H1 (cell line): Measurements from ENCODE around the gene GOLGA7B. TPM values are rescaled to one million over a fixed set of nuclear protein-coding genes. Genes with fewer than 3 reads are reported as not detected.

ENCODE experiments used
- CTCF ChIA-PET: fragments of 300-600 bp; sonication (Branson Sonifier 250); formaldehyde crosslinking; loops from one replicate; lab custom pipeline; 2021; ENCODE audit not compliant: partially characterized antibody; lab: Charles Lee
- POLR2A ChIA-PET: fragments of 300-600 bp; sonication (Branson Sonifier 250); formaldehyde crosslinking; loops from one replicate; lab custom pipeline; 2021; ENCODE audit warnings: inconsistent platforms; ENCODE audit not compliant: partially characterized antibody; lab: Charles Lee
- DNase-seq, 2 experiments: peaks; one replicate each; pipeline versions ENCODE4 v3.0.0 to v3.0.0-alpha.2; 2010 to 2022; ENCODE audit warnings: low spot score in 2 of 2, low read depth in 1 of 2, mixed read lengths in 1 of 2
- FAIRE-seq: peaks from 2 replicates; lab custom pipeline; 2011; peaks lifted over from hg19 to GRCh38; lab: Jason Lieb, UNC
- H2AFZ ChIP-seq: 2 replicates; pipeline ENCODE4 v1.8.1; 2012; ENCODE audit warnings: low read length, inconsistent platforms
- H2AK5ac ChIP-seq: 2 replicates; pipeline ENCODE4 v1.6.1; 2013; ENCODE audit warnings: low read depth, low read length
- H2BK120ac ChIP-seq: replicated peaks from 2 replicates; pipeline ENCODE3; 2013; ENCODE audit warnings: low read depth, low read length, inconsistent platforms
- H2BK12ac ChIP-seq: 2 replicates; pipeline ENCODE4 v1.6.1; 2013; ENCODE audit warnings: low read depth, low read length
- H2BK15ac ChIP-seq: 2 replicates; pipeline ENCODE4 v1.6.1; 2013; ENCODE audit warnings: low read length
- H2BK20ac ChIP-seq: 2 replicates; pipeline ENCODE4 v1.6.1; 2013; ENCODE audit warnings: low read length
- H2BK5ac ChIP-seq: 2 replicates; pipeline ENCODE4 v1.6.1; 2013; ENCODE audit warnings: low read depth, low read length
- H3K14ac ChIP-seq: 2 replicates; pipeline ENCODE4 v1.6.1; 2013; ENCODE audit warnings: inconsistent platforms; ENCODE audit not compliant: insufficient read length
- H3K18ac ChIP-seq: 2 replicates; pipeline ENCODE4 v1.6.1; 2013; ENCODE audit warnings: low read length; ENCODE audit errors: extremely low read depth
- H3K23ac ChIP-seq: 2 replicates; pipeline ENCODE4 v1.6.1; 2013; ENCODE audit warnings: inconsistent platforms; ENCODE audit not compliant: insufficient read length
- H3K23me2 ChIP-seq: 2 replicates; pipeline ENCODE4 v1.6.1; 2013; ENCODE audit warnings: low read depth, low read length
- H3K27ac ChIP-seq: 2 replicates; pipeline ENCODE4 v1.6.1; 2011; ENCODE audit warnings: low read depth, low read length, inconsistent platforms
- H3K27me3 ChIP-seq, 4 experiments: replicated peaks in 1 of 4; 1 replicate in 1 of 4; 2 replicates in 3 of 4; pipeline versions ENCODE4 v1.6.1 to v1.8.1; 2011 to 2013; ENCODE audit warnings: low read length in 3 of 4, mild to moderate bottlenecking in 3 of 4, inconsistent platforms in 2 of 4, mixed read lengths in 2 of 4, moderate library complexity in 1 of 4; ENCODE audit not compliant: control insufficient read depth in 3 of 4, insufficient read depth in 3 of 4; ENCODE audit errors: extremely low read depth in 1 of 4
- H3K36me3 ChIP-seq, 4 experiments: 2 replicates each; pipeline versions ENCODE4 v1.6.1 to v1.8.1; 2011 to 2013; ENCODE audit warnings: mild to moderate bottlenecking in 4 of 4, low read length in 3 of 4, moderate library complexity in 2 of 4, control low read depth in 1 of 4, inconsistent platforms in 1 of 4; ENCODE audit not compliant: insufficient read depth in 4 of 4, control insufficient read depth in 2 of 4
- H3K4ac ChIP-seq: replicated peaks from 2 replicates; pipeline ENCODE3; 2013; ENCODE audit warnings: low read length, low read depth, mixed read lengths, inconsistent platforms; ENCODE audit not compliant: insufficient read length
- H3K4me1 ChIP-seq, 4 experiments: replicated peaks in 1 of 4; 1 replicate in 1 of 4; 2 replicates in 3 of 4; pipeline versions ENCODE4 v1.6.1 to v1.8.1; 2011 to 2013; ENCODE audit warnings: low read length in 3 of 4, inconsistent platforms in 2 of 4, mixed read lengths in 1 of 4; ENCODE audit not compliant: insufficient read depth in 4 of 4, control insufficient read depth in 3 of 4
- H3K4me2 ChIP-seq, 2 experiments: 2 replicates each; pipeline versions ENCODE4 v1.6.1 to v1.8.1; 2011 to 2013; ENCODE audit warnings: low read depth in 2 of 2, low read length in 2 of 2, control low read depth in 1 of 2, inconsistent platforms in 1 of 2, mild to moderate bottlenecking in 1 of 2; ENCODE audit not compliant: insufficient read depth in 1 of 2
- H3K4me3 ChIP-seq, 4 experiments: fragments of 200-600, 300-600 bp in 1 of 4; sonication (generic), shearing (Covaris generic), sonication (Bioruptor Twin) in 1 of 4; 2 replicates each; pipeline versions ENCODE4 v1.5.1 to v1.8.1; 2011 to 2016; ENCODE audit warnings: low read length in 4 of 4, low read depth in 3 of 4, control low read depth in 2 of 4, inconsistent platforms in 2 of 4, mild to moderate bottlenecking in 2 of 4, mixed read lengths in 1 of 4, moderate library complexity in 1 of 4; ENCODE audit not compliant: insufficient read depth in 2 of 4; ENCODE audit errors: extremely low read depth in 1 of 4
- H3K56ac ChIP-seq: replicated peaks from 2 replicates; pipeline ENCODE3; 2013; ENCODE audit warnings: low read depth, mild to moderate bottlenecking, mixed read lengths, low read length, inconsistent platforms; ENCODE audit not compliant: insufficient read length
- H3K79me1 ChIP-seq: 2 replicates; pipeline ENCODE4 v1.6.1; 2013; ENCODE audit warnings: low read depth, low read length, control low read depth
- H3K79me2 ChIP-seq, 2 experiments: 2 replicates each; pipeline versions ENCODE4 v1.6.1 to v1.8.1; 2012 to 2013; ENCODE audit warnings: low read length in 2 of 2, mild to moderate bottlenecking in 2 of 2, inconsistent platforms in 1 of 2; ENCODE audit not compliant: insufficient read depth in 2 of 2, control insufficient read depth in 1 of 2
- H3K9ac ChIP-seq, 4 experiments: replicated peaks in 1 of 4; 1 replicate in 1 of 4; 2 replicates in 3 of 4; pipeline versions ENCODE4 v1.6.1 to v1.8.1; 2011 to 2013; ENCODE audit warnings: low read depth in 3 of 4, low read length in 3 of 4, control low read depth in 2 of 4, mild to moderate bottlenecking in 2 of 4, moderate library complexity in 2 of 4, inconsistent platforms in 1 of 4; ENCODE audit errors: extremely low read depth in 1 of 4
- H3K9me3 ChIP-seq, 2 experiments: 2 replicates each; pipeline versions ENCODE4 v1.6.1 to v1.8.1; 2012 to 2013; ENCODE audit warnings: mild to moderate bottlenecking in 2 of 2, moderate library complexity in 2 of 2, control low read depth in 1 of 2, inconsistent platforms in 1 of 2, low read depth in 1 of 2, low read length in 1 of 2, mixed read lengths in 1 of 2; ENCODE audit not compliant: insufficient read depth in 2 of 2
- H4K20me1 ChIP-seq, 2 experiments: replicated peaks in 1 of 2; 2 replicates each; pipeline versions ENCODE3 to v1.8.1; 2011 to 2013; ENCODE audit warnings: inconsistent platforms in 2 of 2, low read length in 2 of 2, mild to moderate bottlenecking in 1 of 2; ENCODE audit not compliant: insufficient read depth in 2 of 2, control insufficient read depth in 1 of 2
- H4K5ac ChIP-seq: 2 replicates; pipeline ENCODE4 v1.6.1; 2013; ENCODE audit warnings: low read length, low read depth, mixed read lengths, inconsistent platforms; ENCODE audit not compliant: insufficient read length
- H4K8ac ChIP-seq: 2 replicates; pipeline ENCODE4 v1.8.0; 2013; ENCODE audit warnings: mild to moderate bottlenecking, moderate library complexity, low read length, inconsistent platforms; ENCODE audit not compliant: insufficient read depth; ENCODE audit errors: extremely low read depth
- H4K91ac ChIP-seq: replicated peaks from 2 replicates; pipeline ENCODE3; 2013; ENCODE audit warnings: low read length, mixed read lengths, inconsistent platforms; ENCODE audit not compliant: insufficient read length
- CREB1 ChIP-seq: IDR thresholded peaks from 2 replicates; pipeline ENCODE4 v1.6.1; 2012; ENCODE audit warnings: inconsistent platforms
- SIN3A ChIP-seq, 2 experiments: IDR thresholded peaks in 1 of 2; conservative IDR thresholded peaks in 1 of 2; 2 replicates each; pipeline ENCODE4 v1.6.1; 2011 to 2012; ENCODE audit warnings: low read length in 2 of 2, improper control_type of control experiment in 1 of 2, low read depth in 1 of 2, mild to moderate bottlenecking in 1 of 2
- SIRT6 ChIP-seq: IDR thresholded peaks from one replicate; pipeline ENCODE4 v1.7.1; 2012; ENCODE audit warnings: low read length, inconsistent platforms
- SUZ12 ChIP-seq: fragments of 200-600 bp; sonication (generic); IDR thresholded peaks from 2 replicates; pipeline ENCODE4 v1.6.1; 2012; ENCODE audit warnings: mild to moderate bottlenecking, inconsistent platforms, low read length, moderate library complexity, mixed read lengths
- WGBS, 2 experiments: shearing (Covaris generic) in 1 of 2; methylation state at CpG; one replicate each; pipeline versions ENCODE4 v1.1.6 to v1.1.7; 2013 to 2015; ENCODE audit warnings: low lambda C conversion rate in 2 of 2, mixed read lengths in 2 of 2, inconsistent platforms in 1 of 2, low coverage in 1 of 2, missing lambda C conversion rate in 1 of 2; ENCODE audit not compliant: insufficient replicate concordance in 2 of 2, insufficient coverage in 1 of 2, insufficient read length in 1 of 2; ENCODE audit errors: extremely low coverage in 1 of 2, missing lambda C conversion rate in 1 of 2; 5-methylcytosine and 5-hydroxymethylcytosine counted together
- polyA plus RNA-seq, 7 experiments: library from polyadenylated mRNA; depleted of rRNA in 3 of 7; stranded (reverse) in 5 of 7; unstranded in 2 of 7; fragments of >200 nt in 5 of 7; fragments of 200-250 nt in 2 of 7; gene quantifications; 1 replicate in 5 of 7; 2 replicates in 1 of 7; 4 replicates in 1 of 7; pipeline versions ENCODE4 v1.2.1 to v1.2.3, GENCODE V29; 2011 to 2013; ENCODE audit warnings: missing spikeins in 2 of 7, mixed read lengths in 2 of 7
- total RNA-seq: library from RNA; stranded (reverse); fragmentation: NEBNext Ultra II Directional; extraction: Animal tissue kit (Norgen Biotek cat#: 25700); gene quantifications from 2 replicates; pipeline ENCODE4 v1.2.1, GENCODE V29; 2021
- TF ChIP-seq, protein P1 (sequence below): IDR thresholded peaks from 2 replicates; pipeline ENCODE4 v1.6.1; 2011; ENCODE audit warnings: low read length, improper control_type of control experiment

Gene GOLGA7B
- total and polyA plus RNA-seq, 2 of the 8 experiments (the other 6 are each of a cell fraction or from before 2014, with no cell fraction given), result 0.04 to 0.14 TPM

DNA sequence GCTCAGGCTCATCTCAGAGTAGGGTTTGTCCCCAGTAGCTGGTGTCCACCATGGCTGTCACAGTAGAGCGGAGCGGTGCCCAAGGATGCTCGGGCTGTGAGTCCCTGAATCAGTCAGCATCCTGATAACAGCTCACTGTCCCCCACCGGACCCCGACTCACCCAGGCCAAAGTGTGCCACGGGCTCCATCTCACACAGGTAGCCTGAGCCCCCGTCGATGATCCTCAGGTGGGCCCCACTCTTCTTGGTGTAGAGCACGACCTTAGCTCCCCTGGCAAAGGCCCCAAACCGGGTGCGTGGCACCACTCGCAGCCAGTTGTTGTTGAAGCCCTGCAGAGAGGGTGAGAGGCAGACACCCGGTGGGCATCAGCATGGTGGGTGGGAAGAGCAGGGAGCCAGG is 45.4 kb downstream of the GOLGA7B start:
- H3K9me3 ChIP-seq, result no peaks in the 10 kb centered on the region
- no peak overlapping the region for H3K23ac ChIP-seq
- no peak overlapping the region for H2AK5ac ChIP-seq
- no peak overlapping the region for H3K14ac ChIP-seq
- no peaks in the 10 kb centered on the region for H3K36me3 ChIP-seq
- no peak overlapping the region for H4K91ac ChIP-seq
- H2BK120ac ChIP-seq, result no peak overlapping the region
- no peak overlapping the region for H3K18ac ChIP-seq
- H2AFZ ChIP-seq, result no peak overlapping the region
- no peak overlapping the region for H3K56ac ChIP-seq
- H3K27ac ChIP-seq, result no peak overlapping the region
- no peak overlapping the region for H2BK12ac ChIP-seq
- no peak overlapping the region for H3K9ac ChIP-seq
- POLR2A ChIA-PET, result no interaction called here
- H3K27me3 ChIP-seq, result no peaks in the 10 kb centered on the region
- H4K20me1 ChIP-seq, result no peaks in the 10 kb centered on the region
- no peak overlapping the region for H4K8ac ChIP-seq
- H3K79me2 ChIP-seq, result no peaks in the 10 kb centered on the region
- 91% methylated on average over 13 of the region's 13 CpGs; no CpG with 5 or more reads in 1 of the 2 experiments for WGBS, 2 experiments
- H2BK5ac ChIP-seq, result no peak overlapping the region
- peaks cover 0 to under 1% (median 0%) of the 10 kb centered on the region in 4 experiments; a peak in 1 of 7 replicates for H3K4me1 ChIP-seq
- no peak for FAIRE-seq
- H3K23me2 ChIP-seq, result no peaks in the 10 kb centered on the region
- TF ChIP-seq SUZ12, result no peak
- TF ChIP-seq, protein P1, sequence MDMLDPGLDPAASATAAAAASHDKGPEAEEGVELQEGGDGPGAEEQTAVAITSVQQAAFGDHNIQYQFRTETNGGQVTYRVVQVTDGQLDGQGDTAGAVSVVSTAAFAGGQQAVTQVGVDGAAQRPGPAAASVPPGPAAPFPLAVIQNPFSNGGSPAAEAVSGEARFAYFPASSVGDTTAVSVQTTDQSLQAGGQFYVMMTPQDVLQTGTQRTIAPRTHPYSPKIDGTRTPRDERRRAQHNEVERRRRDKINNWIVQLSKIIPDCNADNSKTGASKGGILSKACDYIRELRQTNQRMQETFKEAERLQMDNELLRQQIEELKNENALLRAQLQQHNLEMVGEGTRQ, result no peak
- no peak for TF ChIP-seq SIRT6
- no peak for TF ChIP-seq SIN3A (conservative IDR thresholded peaks at IDR 0.05 in 1 of 2, IDR thresholded peaks at IDR 0.05 in 1 of 2; ENCODE audit: low read depth in 1 of 2, low read length in 2 of 2)
- TF ChIP-seq CREB1, result no peak
- TF ChIP-seq, all 59 proteins: peak for 0
- H2BK15ac ChIP-seq, result no peak overlapping the region
- no peak for DNase-seq
- H2BK20ac ChIP-seq, result no peak overlapping the region
- no peak overlapping the region for H3K4me2 ChIP-seq
- H3K4me3 ChIP-seq, result no peak overlapping the region
- no peaks in the 10 kb centered on the region for H3K79me1 ChIP-seq
- no peak overlapping the region for H4K5ac ChIP-seq
- CTCF ChIA-PET, result interaction anchor here (0.6 to 2.5 kb wide), 7 partner anchors 8 to 150 kb away, joined by 3 to 16 read pairs (median 5); no protein-coding TSS in a partner anchor
- no peak overlapping the region for H3K4ac ChIP-seq
